ENCODE data around the gene CDO1. TPM values are rescaled to one million over a fixed set of nuclear protein-coding genes. Genes with fewer than 3 reads are reported as not detected.

Gene CDO1
- total RNA-seq, 1 donor from 2014 or later: 21.9 TPM

DNA sequence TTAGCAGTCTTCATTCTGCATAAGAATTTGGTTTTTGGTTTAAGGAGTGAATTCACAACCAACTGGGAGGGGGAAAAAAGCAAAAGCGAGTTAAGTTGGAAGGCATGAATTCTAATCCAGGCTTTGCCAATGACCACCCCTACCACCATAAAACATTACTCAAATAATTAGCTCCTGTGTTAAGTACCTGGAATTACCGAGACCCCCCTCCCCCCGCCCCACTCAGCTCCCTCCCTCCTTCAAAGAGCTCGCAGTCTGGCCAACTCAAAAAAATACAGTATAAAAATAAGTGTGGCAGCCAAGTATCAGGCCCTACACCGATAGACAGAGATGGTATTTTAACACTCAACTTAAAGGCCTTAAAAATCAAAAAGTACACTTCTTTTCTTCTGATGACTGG is 24.4 kb upstream of the CDO1 start:
- Histone ChIP-seq H3K27me3 (peaks cover 12% of the 10 kb centered on the region), H3K4me2 (peak overlapping the region; percentile 93), H3K9me3 (ENCODE audit: low read depth) (no peaks in the 10 kb centered on the region), H3K4me3 (peak overlapping the region; percentile 75), H2AFZ (replicated peaks) (peak overlapping the region; percentile 86), H4K20me1 (ENCODE audit: low read depth) (peaks cover 43% of the 10 kb centered on the region), H3F3A (ENCODE audit: low read depth) (no peaks in the 10 kb centered on the region), H3K36me3 (peaks cover 12% of the 10 kb centered on the region), H3K4me1 (peaks cover 19% of the 10 kb centered on the region), H3K9ac (peak overlapping the region; percentile 48), H3K27ac (peak overlapping the region; percentile 75), H3K79me2 (ENCODE audit: low read depth) (peaks cover 80% of the 10 kb centered on the region)
- Mint-ChIP-seq H3K9me3 (no peaks in the 10 kb centered on the region), H3K27ac (peak overlapping the region; percentile 99), H3K4me3 (peak overlapping the region; percentile 98), H3K27me3 (ENCODE audit: insufficient read depth, low read depth) (no peaks in the 10 kb centered on the region), H3K4me1 (peaks cover 34% of the 10 kb centered on the region), H3K36me3 (peaks cover 6% of the 10 kb centered on the region)
- TF ChIP-seq EZH2 (IDR thresholded peaks at IDR 0.05): no peak
- TF ChIP-seq EZH2phosphoT487 (IDR thresholded peaks at IDR 0.05): no peak
- TF ChIP-seq, protein P1, sequence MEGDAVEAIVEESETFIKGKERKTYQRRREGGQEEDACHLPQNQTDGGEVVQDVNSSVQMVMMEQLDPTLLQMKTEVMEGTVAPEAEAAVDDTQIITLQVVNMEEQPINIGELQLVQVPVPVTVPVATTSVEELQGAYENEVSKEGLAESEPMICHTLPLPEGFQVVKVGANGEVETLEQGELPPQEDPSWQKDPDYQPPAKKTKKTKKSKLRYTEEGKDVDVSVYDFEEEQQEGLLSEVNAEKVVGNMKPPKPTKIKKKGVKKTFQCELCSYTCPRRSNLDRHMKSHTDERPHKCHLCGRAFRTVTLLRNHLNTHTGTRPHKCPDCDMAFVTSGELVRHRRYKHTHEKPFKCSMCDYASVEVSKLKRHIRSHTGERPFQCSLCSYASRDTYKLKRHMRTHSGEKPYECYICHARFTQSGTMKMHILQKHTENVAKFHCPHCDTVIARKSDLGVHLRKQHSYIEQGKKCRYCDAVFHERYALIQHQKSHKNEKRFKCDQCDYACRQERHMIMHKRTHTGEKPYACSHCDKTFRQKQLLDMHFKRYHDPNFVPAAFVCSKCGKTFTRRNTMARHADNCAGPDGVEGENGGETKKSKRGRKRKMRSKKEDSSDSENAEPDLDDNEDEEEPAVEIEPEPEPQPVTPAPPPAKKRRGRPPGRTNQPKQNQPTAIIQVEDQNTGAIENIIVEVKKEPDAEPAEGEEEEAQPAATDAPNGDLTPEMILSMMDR (IDR thresholded peaks at IDR 0.05): no peak
- no peak for DNase-seq (ENCODE audit: low spot score)

GRCh38 chr5:115838885-115839518 is 22.5 kb upstream of the CDO1 start:
- Histone ChIP-seq H4K20me1 (ENCODE audit: low read depth) (peaks cover 31% of the 10 kb centered on the region), H3K27ac (no peak overlapping the region), H2AFZ (replicated peaks) (no peak overlapping the region), H3K9me3 (ENCODE audit: low read depth) (no peaks in the 10 kb centered on the region), H3K9ac (no peak overlapping the region), H3K4me2 (peak overlapping the region; percentile 93), H3F3A (ENCODE audit: low read depth) (no peaks in the 10 kb centered on the region), H3K36me3 (peaks cover 17% of the 10 kb centered on the region), H3K4me3 (peak overlapping the region; percentile 75), H3K4me1 (peaks cover 19% of the 10 kb centered on the region), H3K27me3 (peaks cover 12% of the 10 kb centered on the region), H3K79me2 (ENCODE audit: low read depth) (peaks cover 64% of the 10 kb centered on the region)
- H3K36me3 Mint-ChIP-seq: peaks cover 11% of the 10 kb centered on the region
- no peak for TF ChIP-seq EZH2 (IDR thresholded peaks at IDR 0.05)
- TF ChIP-seq, protein P1 (IDR thresholded peaks at IDR 0.05): peak; percentile 69
- H3K4me1 Mint-ChIP-seq: peaks cover 24% of the 10 kb centered on the region
- peak overlapping the region; percentile 98 for H3K4me3 Mint-ChIP-seq
- peak; percentile 58 for DNase-seq (ENCODE audit: low spot score)
- no peak overlapping the region for H3K27ac Mint-ChIP-seq
- H3K9me3 Mint-ChIP-seq: no peaks in the 10 kb centered on the region
- peaks cover 2% of the 10 kb centered on the region for H3K27me3 Mint-ChIP-seq (ENCODE audit: insufficient read depth, low read depth)

DNA sequence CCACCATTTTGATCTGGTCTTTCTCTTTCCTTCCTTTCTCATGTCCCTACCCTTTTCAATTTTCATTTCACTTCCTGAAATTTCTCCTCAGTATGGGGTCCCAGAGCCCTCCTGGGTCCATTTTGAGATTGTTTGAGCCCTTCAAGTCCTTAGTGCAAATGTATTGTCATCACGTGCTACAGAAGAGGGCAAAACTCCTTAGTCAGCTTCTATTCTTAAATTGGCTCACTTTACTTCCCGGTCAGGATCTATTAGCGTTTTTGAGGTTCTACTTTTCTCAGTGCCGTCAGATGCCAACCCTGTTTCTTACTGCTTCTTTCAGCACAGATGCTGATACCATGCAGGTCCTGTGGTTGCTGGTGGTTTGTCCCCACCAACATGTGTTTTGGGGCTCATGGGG is 19.0 kb upstream of the CDO1 start:
- Histone ChIP-seq H3K4me2 (no peak overlapping the region), H3K27me3 (no peaks in the 10 kb centered on the region), H3K79me2 (ENCODE audit: low read depth) (peaks cover 39% of the 10 kb centered on the region), H3K36me3 (peaks cover 17% of the 10 kb centered on the region), H2AFZ (replicated peaks) (no peak overlapping the region), H3K27ac (no peak overlapping the region), H3K4me1 (peaks cover 11% of the 10 kb centered on the region), H4K20me1 (ENCODE audit: low read depth) (peaks cover 16% of the 10 kb centered on the region), H3K9me3 (ENCODE audit: low read depth) (no peaks in the 10 kb centered on the region), H3K9ac (no peak overlapping the region), H3K4me3 (no peak overlapping the region), H3F3A (ENCODE audit: low read depth) (peaks cover 7% of the 10 kb centered on the region)
- Mint-ChIP-seq H3K36me3 (peaks cover 16% of the 10 kb centered on the region), H3K4me3 (no peak overlapping the region), H3K9me3 (no peaks in the 10 kb centered on the region), H3K27me3 (ENCODE audit: insufficient read depth, low read depth) (peaks cover 2% of the 10 kb centered on the region), H3K4me1 (peaks cover 11% of the 10 kb centered on the region), H3K27ac (no peak overlapping the region)
- DNase-seq (ENCODE audit: low spot score): no peak
- TF ChIP-seq EZH2 (IDR thresholded peaks at IDR 0.05): no peak

DNA sequence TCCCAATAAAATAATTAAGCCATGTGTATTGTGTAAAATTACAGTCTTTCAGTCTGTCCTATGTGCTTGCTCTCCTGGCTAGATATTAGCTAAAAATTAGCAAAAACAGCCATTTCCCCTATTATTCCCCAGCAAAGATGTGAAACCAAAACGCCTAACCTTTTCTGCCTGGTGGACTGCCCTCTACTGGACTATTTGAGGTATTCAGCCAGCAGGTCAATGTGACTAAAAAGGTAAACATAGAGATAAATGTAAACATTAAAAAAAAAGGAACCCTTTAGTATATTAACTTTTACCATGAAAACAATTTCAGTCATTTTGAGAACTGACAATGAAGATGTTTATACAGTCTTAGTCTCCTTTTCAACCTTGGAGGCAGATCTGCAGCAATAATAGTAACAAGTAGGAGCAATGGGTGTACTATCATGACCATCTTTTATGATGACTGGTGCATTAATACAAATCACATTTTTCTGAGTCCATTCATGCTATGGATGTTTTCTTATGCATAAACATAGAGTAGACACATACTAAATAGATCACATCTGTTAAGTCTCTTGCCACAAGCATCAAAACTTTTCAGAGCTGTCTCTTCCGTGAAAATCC is 14.8 kb upstream of the CDO1 start:
- no peaks in the 10 kb centered on the region for H4K20me1 ChIP-seq (ENCODE audit: low read depth)
- H3K36me3 ChIP-seq: peaks cover 12% of the 10 kb centered on the region
- H3K4me3 Mint-ChIP-seq: no peak overlapping the region
- H2AFZ ChIP-seq (replicated peaks): no peak overlapping the region
- H3K36me3 Mint-ChIP-seq: peaks cover 25% of the 10 kb centered on the region
- peak; percentile 62 for DNase-seq (ENCODE audit: low spot score)
- no peak overlapping the region for H3K27ac Mint-ChIP-seq
- no peaks in the 10 kb centered on the region for H3K9me3 ChIP-seq (ENCODE audit: low read depth)
- no peaks in the 10 kb centered on the region for H3K9me3 Mint-ChIP-seq
- H3K9ac ChIP-seq: no peak overlapping the region
- H3K27me3 ChIP-seq: no peaks in the 10 kb centered on the region
- no peak overlapping the region for H3K4me3 ChIP-seq
- peaks cover 7% of the 10 kb centered on the region for H3F3A ChIP-seq (ENCODE audit: low read depth)
- no peaks in the 10 kb centered on the region for H3K79me2 ChIP-seq (ENCODE audit: low read depth)
- H3K4me1 ChIP-seq: no peaks in the 10 kb centered on the region
- TF ChIP-seq EZH2 (IDR thresholded peaks at IDR 0.05): no peak
- TF ChIP-seq, protein P1 (IDR thresholded peaks at IDR 0.05): peak; percentile 89
- no peaks in the 10 kb centered on the region for H3K4me1 Mint-ChIP-seq
- no peak overlapping the region for H3K4me2 ChIP-seq
- H3K27ac ChIP-seq: no peak overlapping the region
- H3K27me3 Mint-ChIP-seq (ENCODE audit: insufficient read depth, low read depth): peaks cover 2% of the 10 kb centered on the region
